DMS79 (cell line): ENCODE data around the gene CEL.

Experiments used
- DNase-seq: peaks from one replicate; lab custom pipeline; 2025; lab: John Stamatoyannopoulos, UW

CEL gene

DNA sequence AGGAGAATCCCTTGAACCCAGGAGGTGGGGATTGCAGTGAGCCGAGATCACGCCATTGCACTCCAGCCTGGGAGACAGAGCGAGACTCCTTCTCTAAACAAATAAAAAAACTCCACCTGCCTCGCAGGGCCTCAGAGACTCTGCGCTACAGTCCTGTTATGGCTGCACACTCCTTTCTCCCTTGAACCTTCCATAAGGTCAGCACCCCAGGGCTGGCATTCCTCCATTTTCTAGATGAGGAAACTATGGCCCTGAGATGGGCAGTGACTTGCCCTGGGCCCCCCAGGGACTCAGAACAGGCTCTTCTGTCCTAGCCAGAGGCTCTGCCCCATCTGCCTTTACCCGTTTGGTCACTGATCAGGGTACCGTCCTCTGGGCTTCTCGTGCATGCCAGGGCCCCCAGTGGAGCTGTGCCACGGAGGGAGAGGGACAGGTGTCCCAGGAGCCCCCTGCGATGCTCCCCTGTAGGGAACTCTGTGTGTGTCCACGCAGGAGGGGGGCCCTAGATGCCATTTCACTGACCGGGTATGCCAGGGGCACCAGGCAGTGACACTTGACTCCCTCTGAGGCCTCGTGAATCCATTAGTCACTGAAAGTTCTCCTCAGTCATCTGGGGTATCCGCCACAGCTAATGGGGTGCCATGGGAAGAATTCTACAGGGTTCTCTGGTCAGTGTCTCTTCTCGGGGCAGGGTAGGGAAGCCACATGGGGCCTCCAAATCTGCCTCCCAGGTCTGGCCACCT lies 43.1 kb downstream of the CEL start:
- DNase-seq, result no peak

GRCh38 chr9:133105461-133105770 lies 43.6 kb downstream of the CEL start:
- DNase-seq, result no peak

- DNase-seq, result no peak
These were observed 44.9 kb downstream of the CEL start for GRCh38 chr9:133106511-133107244.

- no peak for DNase-seq
These were observed 45.5 kb downstream of the CEL start for GRCh38 chr9:133107245-133107722.

DNA sequence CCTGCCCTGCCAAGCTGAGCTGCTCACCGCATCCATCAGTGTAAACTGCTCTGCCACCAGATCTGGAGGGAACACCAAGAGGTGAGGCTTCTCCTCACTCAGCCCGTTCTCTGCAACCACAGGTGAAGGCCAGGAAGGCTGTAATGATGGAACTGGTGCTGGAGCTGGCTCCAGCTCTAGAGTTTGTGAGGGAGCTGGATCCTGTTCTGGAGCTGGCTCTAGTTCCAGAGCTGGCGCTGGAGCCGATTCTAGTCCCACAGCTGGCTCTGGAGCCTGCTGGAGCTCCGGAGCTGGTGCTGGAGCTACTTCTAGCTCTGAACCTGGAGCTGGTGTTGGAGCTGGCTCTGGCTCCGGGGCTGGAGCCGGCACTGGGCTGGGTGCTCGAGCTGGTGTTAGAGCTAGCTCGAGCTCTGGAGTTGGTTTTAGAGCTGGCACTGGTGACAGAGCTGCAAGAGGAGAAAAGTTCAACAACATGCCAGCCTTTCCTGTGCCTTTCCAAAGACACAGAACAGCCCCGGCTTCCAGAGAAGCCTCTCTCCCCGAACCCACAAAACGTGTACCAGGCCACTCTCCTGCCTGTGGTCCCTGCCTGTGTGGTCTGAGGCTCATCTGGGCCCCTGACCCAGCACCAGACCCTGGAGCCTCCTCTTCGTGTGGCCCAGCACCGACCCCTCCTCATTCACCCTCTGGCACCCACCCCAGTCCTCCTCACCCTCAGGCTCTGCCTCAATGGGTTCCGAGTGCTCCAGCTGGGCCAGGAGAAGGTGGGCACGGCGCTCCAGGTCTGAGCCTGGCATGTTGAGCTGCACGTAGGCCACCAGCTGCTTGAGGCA lies 46.4 kb downstream of the CEL start:
- no peak for DNase-seq

DNA sequence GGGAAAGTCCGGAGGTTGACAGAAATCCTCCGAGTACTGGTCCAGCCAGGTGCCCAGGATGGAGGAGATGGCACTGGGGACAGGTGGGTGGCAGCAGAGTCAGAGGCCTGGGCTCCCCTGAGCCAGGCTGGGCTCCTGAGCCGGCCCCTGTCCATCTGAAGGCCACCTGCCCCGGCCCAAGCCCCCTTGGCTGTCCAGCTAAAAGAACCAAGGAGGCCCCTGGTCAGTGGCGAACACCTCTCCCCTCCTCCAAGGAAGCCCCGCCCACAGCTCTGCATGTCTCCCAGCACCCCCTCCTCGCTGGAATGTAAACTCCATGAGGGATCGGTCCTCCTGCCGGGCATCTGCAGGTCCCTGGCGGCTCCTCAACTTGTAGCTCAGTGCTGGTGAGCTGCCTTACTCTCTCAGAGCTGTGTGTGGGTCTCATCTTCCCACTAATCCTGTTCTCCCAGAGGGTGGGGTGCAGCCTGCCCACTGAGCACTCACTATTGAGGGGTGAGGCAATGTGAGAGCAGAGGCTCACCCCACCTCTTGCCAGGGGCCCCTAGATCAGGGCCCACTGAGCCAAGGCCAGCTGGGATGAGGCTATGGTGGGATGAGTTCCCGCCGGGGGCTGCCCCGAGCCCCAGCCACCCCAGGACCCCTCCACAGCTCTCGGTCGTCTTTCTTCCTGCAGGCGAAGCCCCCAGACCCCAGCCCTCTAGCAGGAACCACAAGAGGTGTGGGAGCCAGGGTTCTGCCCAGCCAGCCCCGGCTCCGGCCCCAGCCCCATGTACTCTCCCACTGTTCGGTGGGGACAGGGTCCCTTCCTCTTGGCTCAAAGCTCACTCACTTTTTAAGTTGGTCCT lies 47.2 kb downstream of the CEL start:
- DNase-seq, result no peak

- DNase-seq, result no peak
These were observed 48.3 kb downstream of the CEL start for GRCh38 chr9:133109931-133110650.

DNA sequence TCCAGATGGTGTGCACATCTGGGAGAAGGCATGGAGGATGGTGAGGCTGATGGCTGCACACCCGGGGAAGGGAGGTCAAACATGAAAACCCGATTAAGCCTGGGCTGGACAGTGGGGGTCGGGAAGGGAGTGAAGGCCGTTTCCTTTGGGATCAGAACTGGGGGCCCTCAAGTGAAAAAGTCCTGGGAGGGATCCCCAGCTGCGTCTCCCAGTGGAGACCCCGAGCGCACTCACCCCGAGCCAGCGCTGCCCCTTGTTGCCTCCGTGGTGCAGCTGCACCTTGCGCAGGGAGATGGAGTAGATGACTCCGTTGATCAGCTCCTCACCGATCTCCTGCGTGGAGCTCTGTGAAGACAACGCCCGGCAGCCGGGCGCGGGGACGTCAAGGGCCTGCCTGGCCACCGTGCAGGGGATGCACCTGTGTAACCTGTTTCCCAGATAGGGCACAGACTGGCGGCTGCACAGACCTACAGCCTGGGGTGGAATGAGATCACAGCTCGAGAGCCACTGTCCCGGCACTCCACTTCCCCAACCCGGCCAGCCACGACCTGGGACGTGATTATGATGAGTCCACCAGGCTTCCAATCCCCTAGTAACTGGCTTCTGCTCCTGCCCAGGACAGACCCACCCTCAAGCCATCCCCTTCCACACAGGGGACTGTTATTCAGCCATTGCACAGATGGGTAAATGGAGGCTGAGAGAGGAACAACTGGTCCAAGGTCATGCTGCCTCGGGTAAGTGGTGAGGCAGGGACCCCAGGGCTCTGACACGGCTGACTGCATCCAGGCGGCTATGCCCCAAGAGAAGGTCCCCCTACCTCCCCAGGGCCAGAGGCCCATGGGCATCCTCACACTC lies 50.3 kb downstream of the CEL start:
- no peak for DNase-seq

DNA sequence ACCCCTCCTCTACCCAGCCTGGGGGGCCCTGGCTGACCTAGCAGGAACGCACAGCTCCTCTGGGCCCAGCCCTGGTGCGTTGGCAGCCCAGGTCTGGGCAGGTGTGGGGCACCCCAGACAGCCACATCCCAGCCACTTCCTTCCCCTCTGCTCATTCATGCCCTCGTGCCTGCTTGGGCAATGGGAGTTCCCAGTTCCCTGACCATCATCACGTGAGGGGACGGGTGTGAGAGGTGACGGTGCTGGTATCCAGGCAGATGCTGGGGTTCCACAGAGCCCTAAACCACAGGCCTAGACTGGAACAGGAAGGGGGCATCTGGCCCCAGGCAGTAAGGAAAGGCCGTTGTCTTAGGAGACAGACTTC lies 50.9 kb downstream of the CEL start:
- DNase-seq, result no peak

- no peak for DNase-seq
These were observed 51.6 kb downstream of the CEL start for GRCh38 chr9:133113163-133113948.

GRCh38 chr9:133113949-133114885 lies 52.4 kb downstream of the CEL start:
- DNase-seq, result no peak

DNA sequence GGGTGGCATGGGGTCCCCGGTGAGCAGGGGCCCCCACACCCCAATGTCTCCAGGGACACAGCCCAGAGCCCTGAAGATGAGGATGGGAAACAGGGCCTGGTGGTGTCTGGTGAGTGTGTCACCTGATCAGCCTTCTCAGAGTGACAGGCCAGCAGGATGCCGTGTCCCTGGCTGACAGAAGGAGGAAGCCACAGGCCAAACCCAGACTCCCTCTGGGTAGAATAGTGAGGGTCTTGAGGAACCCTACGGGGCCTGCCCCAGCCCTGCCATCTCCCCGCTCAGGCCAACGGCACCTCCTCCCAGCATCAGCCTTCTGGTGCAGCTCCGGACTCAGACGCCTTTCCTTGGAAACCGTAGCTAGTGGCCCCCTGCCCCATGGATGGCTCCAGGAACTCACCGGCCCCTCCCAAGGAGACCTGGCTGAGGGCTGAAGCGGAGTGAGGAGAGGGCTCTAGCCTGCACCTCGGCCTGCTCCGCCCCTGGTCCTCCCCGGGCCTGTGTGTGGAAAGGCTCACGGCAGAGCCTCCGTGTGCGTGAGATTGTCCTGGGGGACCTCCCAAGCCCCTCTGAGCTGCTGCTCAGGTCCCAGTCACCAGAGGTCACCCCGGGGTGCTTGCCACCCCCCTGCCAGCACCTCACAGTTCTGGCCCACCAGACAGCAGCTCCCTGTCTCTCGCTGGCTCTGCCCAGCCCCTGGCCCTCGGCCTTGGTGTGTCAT lies 53.3 kb downstream of the CEL start:
- no peak for DNase-seq

DNA sequence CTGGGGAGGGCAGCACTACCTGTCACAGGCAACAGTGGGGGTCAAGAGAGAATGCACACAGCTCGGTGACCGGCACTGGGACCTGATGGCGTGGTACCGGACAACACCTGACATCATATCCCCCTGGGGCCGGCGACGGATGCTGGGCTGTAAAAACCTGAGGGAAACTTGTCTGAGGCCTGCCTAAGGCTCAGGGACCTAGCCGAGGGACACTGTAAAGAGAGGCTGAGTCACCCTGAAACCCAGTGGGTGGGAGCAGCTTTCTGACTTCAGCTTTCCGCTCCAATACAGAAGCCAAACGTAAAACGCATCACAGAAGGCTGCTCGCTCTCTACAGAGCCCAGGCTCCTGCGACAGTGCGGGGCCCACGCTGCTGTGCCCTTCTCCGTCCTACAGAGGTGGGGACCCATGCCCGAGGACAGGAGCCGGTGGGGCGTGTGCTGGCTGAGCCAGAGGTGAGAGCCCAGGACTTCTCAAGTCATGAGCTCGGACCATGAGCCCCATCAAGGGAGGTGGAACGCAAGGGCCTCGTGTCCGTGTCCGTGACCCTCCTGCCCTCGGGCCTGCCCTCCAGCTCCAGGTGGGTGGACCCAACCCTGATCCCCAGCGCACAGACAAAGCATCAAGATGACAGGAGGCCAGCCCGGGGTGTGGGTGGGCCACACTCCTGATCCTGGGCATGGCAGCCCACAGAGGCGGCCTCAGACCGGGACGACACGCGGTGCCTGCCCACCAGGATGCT lies 54.0 kb downstream of the CEL start:
- DNase-seq, result no peak

DNA sequence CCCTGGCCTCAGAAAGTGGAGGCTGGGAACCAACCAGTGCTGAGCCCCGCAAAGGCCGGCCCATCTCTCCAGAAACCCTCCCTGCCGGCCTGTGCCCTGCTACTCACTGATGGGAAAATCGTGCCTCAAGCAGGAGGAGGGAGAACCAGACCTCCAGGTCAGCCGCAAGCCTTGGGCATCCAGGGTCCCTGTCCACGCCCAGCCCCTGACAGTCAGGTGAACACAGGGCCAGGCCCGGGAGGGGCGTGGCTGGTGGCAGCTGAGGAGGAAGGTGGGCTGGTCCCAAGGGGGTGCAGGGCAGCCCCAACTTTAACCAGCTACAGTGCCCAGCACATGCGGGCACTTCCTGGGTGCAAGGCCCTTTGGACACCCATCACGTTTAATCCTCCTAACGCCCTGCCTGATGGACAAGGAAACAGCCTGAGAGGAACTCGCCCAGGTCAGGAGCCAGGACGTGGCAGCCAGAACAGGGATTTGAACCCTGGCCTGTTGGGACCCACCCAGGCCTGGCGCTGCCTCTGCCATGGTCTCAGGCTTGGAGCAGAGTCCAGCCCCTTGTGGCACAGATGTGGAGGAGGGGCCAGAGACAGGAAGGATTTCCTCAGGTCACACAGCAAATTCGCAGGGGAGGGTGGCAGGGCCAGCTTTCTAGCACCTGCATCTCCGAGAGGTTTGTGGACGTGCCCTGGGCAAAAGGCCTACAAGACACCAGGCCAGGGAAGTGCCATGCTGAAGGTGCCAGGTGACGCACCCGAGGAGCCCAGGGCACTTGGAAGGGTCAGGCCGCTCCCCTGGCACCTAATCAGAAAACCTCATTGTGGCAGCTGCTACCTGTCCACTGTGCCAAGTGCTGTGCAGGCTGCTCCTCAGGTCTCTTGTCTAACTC lies 54.8 kb downstream of the CEL start:
- no peak for DNase-seq

GRCh38 chr9:133117271-133118178 lies 55.7 kb downstream of the CEL start:
- DNase-seq, result no peak
